AG04449 (cell line): ENCODE data around the gene BHLHA15.

Source experiments
- CTCF ChIA-PET: fragments of 350-600 bp; formaldehyde crosslinking; extraction: SDS; loops from one replicate; lab custom pipeline; 2021; ENCODE audit warnings: antibody characterized with exemption; lab: Yijun Ruan, JAX
- POLR2A ChIA-PET: fragments of 400-600, 350-600 bp; formaldehyde crosslinking; extraction: SDS; loops from one replicate; lab custom pipeline; 2020; ENCODE audit warnings: antibody characterized with exemption, inconsistent platforms; lab: Yijun Ruan, JAX
- DNase-seq: peaks from one replicate; pipeline ENCODE4 v3.0.0-alpha.2; 2010; ENCODE audit warnings: low read depth, low spot score
- H3K4me3 ChIP-seq: 2 replicates; pipeline ENCODE4 v1.5.1; 2011; ENCODE audit warnings: low read depth, mild to moderate bottlenecking, control low read depth, low read length
- CTCF ChIP-seq: IDR thresholded peaks from one replicate; pipeline ENCODE4 v1.5.1; 2011; ENCODE audit warnings: mild to moderate bottlenecking, moderate library complexity, low read length, control low read depth, inconsistent platforms; ENCODE audit not compliant: insufficient read depth; ENCODE audit errors: missing control alignments

BHLHA15 gene

DNA sequence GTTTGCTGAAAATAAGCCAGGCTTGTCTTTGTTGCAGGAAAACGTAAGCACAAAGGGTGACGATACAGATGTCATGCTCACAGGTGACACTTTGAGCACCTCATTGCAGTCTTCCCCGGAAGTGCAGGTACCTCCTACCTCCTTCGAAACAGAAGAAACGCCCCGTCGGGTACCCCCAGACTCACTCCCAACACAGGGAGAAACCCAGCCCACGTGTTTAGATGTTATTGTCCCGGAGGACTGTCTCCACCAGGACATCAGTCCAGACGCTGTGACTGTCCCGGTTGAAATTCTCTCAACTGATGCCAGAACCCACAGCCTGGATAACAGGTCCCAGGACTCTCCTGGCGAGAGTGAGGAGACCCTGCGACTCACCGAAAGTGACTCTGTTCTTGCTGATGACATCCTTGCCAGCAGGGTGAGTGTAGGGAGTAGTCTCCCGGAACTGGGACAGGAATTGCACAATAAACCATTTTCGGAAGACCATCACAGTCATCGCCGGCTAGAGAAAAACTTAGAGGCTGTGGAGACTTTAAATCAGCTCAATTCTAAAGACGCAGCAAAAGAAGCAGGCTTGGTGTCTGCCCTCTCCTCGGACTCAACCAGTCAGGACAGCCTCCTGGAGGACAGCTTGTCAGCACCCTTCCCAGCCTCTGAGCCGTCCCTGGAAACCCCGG lies 18.3 kb upstream of the BHLHA15 start:
- no peak overlapping the region for H3K4me3 ChIP-seq
- DNase-seq = no peak
- ChIA-PET CTCF (interaction anchor here (1.0 kb wide), 1 partner anchor 31 kb away, joined by 4 read pairs; no protein-coding TSS in a partner anchor), POLR2A (no interaction called here)
- no peak for TF ChIP-seq CTCF

- H3K4me3 ChIP-seq = no peak overlapping the region
- CTCF ChIA-PET = no interaction called here
- DNase-seq = no peak
- TF ChIP-seq CTCF = no peak
- POLR2A ChIA-PET = no interaction called here
Measured at GRCh38 chr7:98193474-98194180, 17.6 kb upstream of the BHLHA15 start.

DNA sequence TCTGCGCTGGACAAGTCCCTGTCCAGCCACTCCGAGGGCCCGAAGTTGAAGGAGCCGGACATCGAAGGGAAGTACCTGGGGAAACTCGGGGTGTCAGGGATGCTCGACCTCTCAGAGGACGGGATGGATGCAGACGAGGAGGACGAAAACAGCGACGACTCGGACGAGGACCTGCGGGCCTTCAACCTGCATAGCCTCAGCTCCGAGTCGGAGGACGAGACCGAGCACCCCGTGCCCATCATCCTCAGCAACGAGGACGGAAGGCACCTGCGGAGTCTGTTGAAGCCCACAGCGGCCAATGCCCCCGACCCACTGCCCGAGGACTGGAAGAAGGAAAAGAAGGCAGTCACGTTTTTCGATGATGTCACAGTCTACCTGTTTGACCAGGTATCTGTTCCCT lies 17.1 kb upstream of the BHLHA15 start:
- ChIA-PET POLR2A (no interaction called here), CTCF (no interaction called here)
- no peak overlapping the region for H3K4me3 ChIP-seq
- TF ChIP-seq CTCF = no peak
- DNase-seq = no peak

DNA sequence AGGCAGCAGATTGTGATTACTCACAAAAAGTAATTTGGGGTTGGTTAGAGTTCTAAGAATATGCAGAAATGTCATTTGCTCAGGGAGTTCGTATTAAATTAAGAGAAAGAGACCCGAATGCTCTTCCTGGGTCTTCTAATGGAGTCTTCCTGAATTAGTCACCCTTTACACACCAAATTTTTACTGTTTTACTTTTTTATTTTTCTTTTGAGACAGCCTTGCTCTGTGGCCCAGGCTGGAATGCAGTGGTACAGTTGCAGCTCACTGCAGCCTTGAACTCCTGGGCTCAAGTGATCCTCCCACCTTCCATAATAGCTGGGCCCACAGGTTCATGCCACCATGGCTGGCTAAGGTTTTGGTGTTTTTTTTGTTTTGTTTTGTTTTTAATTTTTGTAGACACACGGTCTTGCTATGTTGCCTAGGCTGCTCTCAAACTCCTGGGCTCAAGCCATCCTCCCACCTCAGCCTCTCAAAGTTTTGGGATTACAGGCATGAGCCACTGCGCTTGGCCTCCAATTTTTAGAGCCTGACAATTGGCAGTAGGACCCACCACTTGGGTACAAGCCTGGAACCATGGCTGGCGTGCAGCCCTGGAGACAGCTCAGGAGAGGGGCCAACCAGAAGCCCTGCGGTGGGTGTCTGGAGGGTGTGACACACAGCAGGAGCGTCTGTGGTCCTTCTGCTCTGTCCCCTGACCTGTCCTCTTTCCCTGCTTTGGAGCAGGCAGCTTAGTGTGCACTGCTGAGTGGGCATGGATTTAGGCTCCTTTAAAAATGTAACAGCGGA lies 16.4 kb upstream of the BHLHA15 start:
- no peak overlapping the region for H3K4me3 ChIP-seq
- TF ChIP-seq CTCF = no peak
- ChIA-PET CTCF (no interaction called here), POLR2A (no interaction called here)
- DNase-seq = no peak

GRCh38 chr7:98196706-98197605 lies 14.3 kb upstream of the BHLHA15 start:
- H3K4me3 ChIP-seq = no peak overlapping the region
- DNase-seq = no peak
- ChIA-PET CTCF (interaction anchor here (1.8 kb wide), 1 partner anchor 29 kb away, joined by 6 read pairs; no protein-coding TSS in a partner anchor), POLR2A (no interaction called here)
- TF ChIP-seq CTCF = no peak
